HCT116 (cell line): Measurements from ENCODE around the gene ARL11. TPM values are rescaled to one million over a fixed set of nuclear protein-coding genes. Genes with fewer than 3 reads are reported as not detected.

Experiments
- ATAC-seq: fragments of 200-7000 bp; cut with Tn5 transposase; 2 replicates; pipeline ENCODE4 v1.9.1; 2020; ENCODE audit warnings: mild to moderate bottlenecking, moderate library complexity
- BruUV-seq: library from RNA; stranded (reverse); fragments of 400-500 nt; replicated peaks from 2 replicates; lab custom pipeline; 2021; lab: Mats Ljungman, UMichigan
- CTCF ChIA-PET: fragments of 300-600 bp; sonication (Branson Sonifier 250); formaldehyde crosslinking; loops from one replicate; lab custom pipeline; 2021; ENCODE audit warnings: antibody characterized with exemption; lab: Charles Lee
- POLR2A ChIA-PET: fragments of 300-600, 350-600 bp; sonication (Branson Sonifier 250); formaldehyde crosslinking; loops from one replicate; lab custom pipeline; 2021; ENCODE audit warnings: antibody characterized with exemption; lab: Charles Lee
- RAD21 ChIA-PET, 2 experiments: fragments of 300-600 bp; sonication (Branson Sonifier 250); formaldehyde crosslinking; loops; one replicate each; lab custom pipeline; 2023; ENCODE audit warnings: low total read pairs in 2 of 2; ENCODE audit not compliant: uncharacterized antibody in 2 of 2, unreplicated experiment in 2 of 2, low non-redundant PET in 1 of 2; lab: Charles Lee
- DNase-seq: peaks from one replicate; pipeline ENCODE4 v3.0.0-alpha.2; 2010; ENCODE audit warnings: low read depth, low spot score
- H2AFZ ChIP-seq: fragments of 200-600 bp; shearing (Covaris generic), sonication (generic); 2 replicates; pipeline ENCODE4 v1.6.1; 2017; ENCODE audit warnings: low read depth, mixed run types, mixed read lengths, antibody characterized with exemption, low read length; ENCODE audit not compliant: poor library complexity, severe bottlenecking
- H3K27ac ChIP-seq: 2 replicates; pipeline ENCODE4 v1.5.1; 2012; ENCODE audit warnings: low read depth, low read length
- H3K27me3 ChIP-seq: fragments of 200-600 bp; sonication (generic); 2 replicates; pipeline ENCODE4 v1.6.1; 2016; ENCODE audit warnings: mixed run types, low read length, mixed read lengths; ENCODE audit not compliant: insufficient read depth
- H3K36me3 ChIP-seq, 2 experiments: fragments of 200-500 bp in 1 of 2; fragments of 200-600 bp in 1 of 2; sonication (Bioruptor generic) in 1 of 2; sonication (generic) in 1 of 2; 2 replicates each; pipeline versions ENCODE4 v1.5.1 to v1.6.1; 2014 to 2016; ENCODE audit warnings: low read length in 2 of 2, inconsistent platforms in 1 of 2, mixed read lengths in 1 of 2, mixed run types in 1 of 2; ENCODE audit not compliant: insufficient read depth in 2 of 2, control insufficient read depth in 1 of 2
- H3K4me1 ChIP-seq, 2 experiments: fragments of 200-600 bp in 1 of 2; sonication (generic) in 1 of 2; 2 replicates each; pipeline versions ENCODE4 v1.5.1 to v1.6.1; 2012 to 2017; ENCODE audit warnings: low read length in 2 of 2, inconsistent platforms in 1 of 2, mild to moderate bottlenecking in 1 of 2, mixed read lengths in 1 of 2, mixed run types in 1 of 2, moderate library complexity in 1 of 2; ENCODE audit not compliant: insufficient read depth in 2 of 2, control insufficient read depth in 1 of 2
- H3K4me2 ChIP-seq: fragments of 200-600 bp; sonication (generic); 2 replicates; pipeline ENCODE4 v1.6.1; 2017; ENCODE audit warnings: mixed run types, low read length, mixed read lengths
- H3K4me3 ChIP-seq, 2 experiments: fragments of 200-600 bp in 1 of 2; sonication (generic) in 1 of 2; replicated peaks in 1 of 2; 2 replicates each; pipeline ENCODE4 v1.5.1; 2011 to 2016; ENCODE audit warnings: low read length in 2 of 2, control low read depth in 1 of 2, low read depth in 1 of 2, mild to moderate bottlenecking in 1 of 2, mixed read lengths in 1 of 2, mixed run types in 1 of 2
- H3K79me2 ChIP-seq: fragments of 200-600 bp; sonication (generic); 2 replicates; pipeline ENCODE4 v1.6.1; 2017; ENCODE audit warnings: mild to moderate bottlenecking, mixed run types, low read length, moderate library complexity, mixed read lengths; ENCODE audit not compliant: insufficient read depth
- H3K9ac ChIP-seq: fragments of 200-600 bp; sonication (generic); 2 replicates; pipeline ENCODE4 v1.6.1; 2016; ENCODE audit warnings: low read length, mixed read lengths
- H3K9me2 ChIP-seq: fragments of 200-600 bp; sonication (generic), shearing (Covaris generic); 2 replicates; pipeline ENCODE4 v1.6.1; 2017; ENCODE audit warnings: mixed run types, mild to moderate bottlenecking, moderate library complexity; ENCODE audit not compliant: insufficient read depth
- H3K9me3 ChIP-seq, 2 experiments: fragments of 200-500 bp in 1 of 2; fragments of 200-600 bp in 1 of 2; sonication (Bioruptor generic) in 1 of 2; sonication (generic) in 1 of 2; 2 replicates each; pipeline ENCODE4 v1.6.1; 2014 to 2017; ENCODE audit warnings: low read length in 2 of 2, mixed read lengths in 2 of 2, inconsistent platforms in 1 of 2, low read depth in 1 of 2, mild to moderate bottlenecking in 1 of 2, mixed run types in 1 of 2, moderate library complexity in 1 of 2; ENCODE audit not compliant: control insufficient read depth in 1 of 2, insufficient read depth in 1 of 2
- H4K20me1 ChIP-seq: fragments of 200-600 bp; sonication (generic), shearing (Covaris generic); 2 replicates; pipeline ENCODE4 v1.6.1; 2017; ENCODE audit warnings: mixed run types, mild to moderate bottlenecking, moderate library complexity; ENCODE audit not compliant: insufficient read depth
- CBX3 ChIP-seq: IDR thresholded peaks from 2 replicates; pipeline ENCODE4 v1.6.1; 2012; ENCODE audit warnings: low read depth
- CEBPB ChIP-seq: IDR thresholded peaks from 2 replicates; pipeline ENCODE4 v1.6.1; 2012; ENCODE audit warnings: low read depth
- CTCF ChIP-seq, 3 experiments: fragments of 200-600 bp in 1 of 3; sonication (generic) in 1 of 3; IDR thresholded peaks in 2 of 3; conservative IDR thresholded peaks in 1 of 3; 2 replicates each; pipeline ENCODE4 v1.5.1; 2012 to 2017; ENCODE audit warnings: low read depth in 2 of 3, low read length in 2 of 3, antibody characterized with exemption in 1 of 3, borderline replicate concordance in 1 of 3, control low read depth in 1 of 3, mild to moderate bottlenecking in 1 of 3, mixed read lengths in 1 of 3, mixed run types in 1 of 3, moderate library complexity in 1 of 3; ENCODE audit not compliant: insufficient read depth in 1 of 3
- EGR1 ChIP-seq: IDR thresholded peaks from 2 replicates; pipeline ENCODE4 v1.6.1; 2012; ENCODE audit warnings: low read depth
- ELF1 ChIP-seq: IDR thresholded peaks from 2 replicates; pipeline ENCODE4 v1.6.1; 2012; ENCODE audit warnings: low read depth, borderline replicate concordance
- FOSL1 ChIP-seq: IDR thresholded peaks from 2 replicates; pipeline ENCODE4 v1.6.1; 2012; ENCODE audit warnings: low read depth
- POLR2A ChIP-seq: IDR thresholded peaks from 2 replicates; pipeline ENCODE4 v1.7.0; 2011; ENCODE audit warnings: borderline replicate concordance; ENCODE audit not compliant: insufficient read depth, insufficient read length; ENCODE audit errors: extremely low read depth
- POLR2AphosphoS5 ChIP-seq: IDR thresholded peaks from 2 replicates; pipeline ENCODE4 v1.6.1; 2011; ENCODE audit warnings: mild to moderate bottlenecking, low read depth, low read length, moderate library complexity
- RAD21 ChIP-seq: IDR thresholded peaks from 2 replicates; pipeline ENCODE4 v1.6.1; 2012; ENCODE audit warnings: low read depth, mild to moderate bottlenecking
- REST ChIP-seq: IDR thresholded peaks from 2 replicates; pipeline ENCODE4 v1.6.1; 2012; ENCODE audit warnings: low read depth
- SP1 ChIP-seq: IDR thresholded peaks from 2 replicates; pipeline ENCODE4 v1.6.1; 2012; ENCODE audit warnings: low read depth
- SRF ChIP-seq: IDR thresholded peaks from 2 replicates; pipeline ENCODE4 v1.6.1; 2012; ENCODE audit warnings: low read depth
- YY1 ChIP-seq: IDR thresholded peaks from 2 replicates; pipeline ENCODE4 v1.6.1; 2011; ENCODE audit warnings: low read length, low read depth, moderate library complexity, mild to moderate bottlenecking; ENCODE audit not compliant: insufficient replicate concordance; ENCODE audit errors: extremely low read depth
- ZFX ChIP-seq: fragments of 450-650 bp; IDR thresholded peaks from 2 replicates; pipeline ENCODE4 v1.6.1; 2017
- ZNF274 ChIP-seq: fragments of 200-500 bp; sonication (Bioruptor generic); IDR thresholded peaks from 2 replicates; pipeline ENCODE4 v1.6.1; 2014; ENCODE audit warnings: mild to moderate bottlenecking, low read depth, low read length, inconsistent platforms
- intact Hi-C: fragments of 100-400 bp; cut with micrococcal nuclease; formaldehyde crosslinking; loops from 2 replicates; pipeline ENCODE4 v1.10.0; 2022
- total RNA-seq: library from RNA; stranded (reverse); gene quantifications from one replicate; pipeline ENCODE4 v1.2.1, GENCODE V29; 2021; ENCODE audit not compliant: unreplicated experiment
- TF ChIP-seq, protein P1 (sequence below): IDR thresholded peaks from 2 replicates; pipeline ENCODE4 v1.6.1; 2011; ENCODE audit warnings: mild to moderate bottlenecking, low read length, moderate library complexity; ENCODE audit not compliant: insufficient replicate concordance; ENCODE audit errors: extremely low read depth

The ARL11 gene
- total RNA-seq, 1 experiment from 2014 or later, result not detected

DNA sequence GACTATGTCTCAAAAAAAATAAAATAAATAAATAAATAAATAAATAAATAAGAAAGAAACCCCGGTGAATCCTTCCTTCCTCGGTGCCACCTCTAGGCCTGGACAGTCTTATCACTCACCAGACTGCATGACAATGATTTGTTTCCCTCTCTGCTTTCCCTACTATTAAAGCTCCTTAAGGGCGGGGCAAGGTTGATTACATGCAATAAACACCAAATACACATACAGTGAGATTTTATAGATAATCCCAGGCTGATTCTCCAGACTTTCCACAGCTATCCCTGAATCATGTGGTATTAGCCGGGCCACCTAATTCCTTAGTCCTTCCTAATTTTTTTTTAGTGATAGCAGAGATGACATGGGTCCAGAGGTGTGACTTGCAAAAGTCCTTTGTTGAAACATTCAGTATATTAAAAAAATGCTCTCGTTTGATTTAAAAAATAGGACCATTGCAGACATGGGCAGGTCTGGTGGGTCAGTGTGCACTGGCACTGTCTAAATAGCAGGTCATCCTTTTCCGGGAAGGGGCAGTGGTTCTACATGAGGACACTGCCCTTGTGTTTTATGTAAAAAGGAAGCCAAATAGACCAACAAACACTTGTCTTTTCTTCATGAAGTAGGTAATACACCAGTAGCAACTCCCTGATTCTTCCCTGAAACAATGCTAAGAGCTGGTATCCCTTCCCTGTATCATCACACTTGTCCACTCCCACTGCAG lies 48.4 kb downstream of the ARL11 start:
- Histone ChIP-seq H3K9me3 (no peaks in the 10 kb centered on the region), H3K9ac (no peak overlapping the region), H3K4me3 (no peak overlapping the region), H3K27me3 (no peaks in the 10 kb centered on the region), H2AFZ (no peak overlapping the region), H3K4me2 (no peak overlapping the region), H4K20me1 (no peaks in the 10 kb centered on the region), H3K9me2 (no peaks in the 10 kb centered on the region), H3K36me3 (peaks cover 0 to 15% of the 10 kb centered on the region in 2 experiments; a peak in 1 of 4 replicates), H3K79me2 (peaks cover 71% of the 10 kb centered on the region), H3K27ac (no peak overlapping the region), H3K4me1 (no peaks in the 10 kb centered on the region)
- POLR2A ChIA-PET, result no interaction called here
- RAD21 ChIA-PET, result no interaction called here
- DNase-seq (no peak), ATAC-seq (no peak)
- intact Hi-C loops, result loop anchor here (10.0 kb wide), 1 partner anchor 318 kb away; the partner anchor contains the start of gene TRIM13
- TF ChIP-seq REST (no peak), ZFX (no peak), ELF1 (no peak), SP1 (no peak), SRF (no peak), RAD21 (no peak), CEBPB (no peak), CBX3 (no peak), ZNF274 (no peak), POLR2AphosphoS5 (no peak), YY1 (no peak), CTCF (IDR thresholded peaks at IDR 0.05 in 2 of 3, conservative IDR thresholded peaks at IDR 0.05 in 1 of 3; ENCODE audit: borderline replicate concordance in 1 of 3, insufficient read depth in 1 of 3, low read depth in 2 of 3, low read length in 2 of 3) (no peak), POLR2A (no peak), FOSL1 (no peak), EGR1 (no peak)
- TF ChIP-seq, protein P1, sequence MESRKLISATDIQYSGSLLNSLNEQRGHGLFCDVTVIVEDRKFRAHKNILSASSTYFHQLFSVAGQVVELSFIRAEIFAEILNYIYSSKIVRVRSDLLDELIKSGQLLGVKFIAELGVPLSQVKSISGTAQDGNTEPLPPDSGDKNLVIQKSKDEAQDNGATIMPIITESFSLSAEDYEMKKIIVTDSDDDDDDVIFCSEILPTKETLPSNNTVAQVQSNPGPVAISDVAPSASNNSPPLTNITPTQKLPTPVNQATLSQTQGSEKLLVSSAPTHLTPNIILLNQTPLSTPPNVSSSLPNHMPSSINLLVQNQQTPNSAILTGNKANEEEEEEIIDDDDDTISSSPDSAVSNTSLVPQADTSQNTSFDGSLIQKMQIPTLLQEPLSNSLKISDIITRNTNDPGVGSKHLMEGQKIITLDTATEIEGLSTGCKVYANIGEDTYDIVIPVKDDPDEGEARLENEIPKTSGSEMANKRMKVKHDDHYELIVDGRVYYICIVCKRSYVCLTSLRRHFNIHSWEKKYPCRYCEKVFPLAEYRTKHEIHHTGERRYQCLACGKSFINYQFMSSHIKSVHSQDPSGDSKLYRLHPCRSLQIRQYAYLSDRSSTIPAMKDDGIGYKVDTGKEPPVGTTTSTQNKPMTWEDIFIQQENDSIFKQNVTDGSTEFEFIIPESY, result no peak
- CTCF ChIA-PET, result no interaction called here
- no TSS peak for BruUV-seq
